Hepatocyte (in vitro differentiated cells): ENCODE measurements around the gene LAMA3.

Experiments used
- CTCF ChIP-seq: fragments of 200-600 bp; sonication (generic); IDR thresholded peaks from 2 replicates; pipeline ENCODE4 v1.5.1; 2016; ENCODE audit warnings: antibody characterized with exemption, mild to moderate bottlenecking; ENCODE audit not compliant: poor library complexity
- EZH2 ChIP-seq: fragments of 200-600 bp; sonication (generic); IDR thresholded peaks from 2 replicates; pipeline ENCODE4 v1.6.1; 2016; ENCODE audit warnings: antibody characterized with exemption, mild to moderate bottlenecking, borderline replicate concordance
- EZH2phosphoT487 ChIP-seq: fragments of 200-600 bp; sonication (generic); IDR thresholded peaks from one replicate; pipeline ENCODE4 v1.6.1; 2018; ENCODE audit warnings: antibody characterized with exemption, mild to moderate bottlenecking, low read depth, moderate library complexity; ENCODE audit not compliant: unreplicated experiment, severe bottlenecking

DNA sequence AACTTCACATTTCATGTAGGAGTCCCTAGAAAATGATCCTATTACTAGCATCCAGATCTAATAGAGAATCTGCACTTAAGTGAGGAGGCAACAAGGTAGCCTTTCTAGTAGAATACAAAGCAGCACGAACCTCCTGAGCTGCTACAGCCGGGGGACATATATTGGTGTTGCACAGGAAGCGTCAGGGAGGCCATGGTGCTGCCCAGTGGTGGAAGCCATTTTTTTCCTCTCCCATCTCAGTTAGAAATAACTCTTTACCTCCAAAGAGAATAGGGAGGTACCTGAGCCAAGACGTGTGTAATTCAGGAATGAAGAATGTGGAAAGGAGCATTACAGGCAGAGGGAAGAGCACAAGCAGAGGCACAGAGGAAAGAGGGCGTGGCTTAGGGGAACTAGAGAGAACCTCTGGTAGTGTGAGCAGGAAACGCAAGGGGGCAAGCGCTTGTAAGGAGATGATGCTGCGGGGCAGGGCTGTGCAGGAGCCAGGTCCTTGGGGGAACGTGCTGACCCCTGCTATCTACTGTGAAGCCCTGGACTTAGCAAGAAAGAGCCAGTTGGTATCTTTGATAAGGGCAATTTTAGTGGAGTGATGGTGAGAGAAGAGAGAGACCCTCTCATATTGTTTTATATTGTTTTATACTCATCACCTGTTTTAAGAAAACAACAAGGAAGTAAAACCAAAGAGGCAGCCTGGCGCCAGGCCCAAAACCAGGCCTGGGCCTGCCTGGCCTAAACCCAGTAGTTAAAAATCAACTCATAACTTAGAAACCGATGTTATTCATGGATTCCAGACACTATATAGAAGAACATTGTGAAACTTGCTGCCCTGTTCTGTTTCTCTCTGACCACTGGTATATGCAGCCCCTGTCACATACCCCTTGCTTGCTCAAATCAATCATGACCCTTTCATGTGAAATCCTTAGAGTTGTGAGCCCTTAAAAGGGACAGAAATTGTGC is 275.3 kb downstream of the LAMA3 start:
- TF ChIP-seq CTCF = no peak
- TF ChIP-seq EZH2 = no peak
- no peak for TF ChIP-seq EZH2phosphoT487
